ENCODE measurements around the gene LINGO3. TPM values are rescaled to one million over a fixed set of nuclear protein-coding genes. Genes with fewer than 3 reads are reported as not detected.

Gene LINGO3
- total and polyA plus RNA-seq, 2 donors (not counting 3 experiments of a cell fraction or from before 2014, with no cell fraction given): not detected

- TSS peak; percentile 82 for BruUV-seq (replicated peaks)
- DNase-seq (ENCODE audit: low read depth, low spot score) (peak; percentile 95), FAIRE-seq (peak; percentile 95)
- ChIA-PET POLR2A (interaction anchor here (0.7 to 0.8 kb wide), 2 partner anchors 10 to 30 kb away, joined by 3 read pairs; no protein-coding TSS in a partner anchor), CTCF (interaction anchor here (3.3 kb wide), 1 partner anchor 30 kb away, joined by 17 read pairs; no protein-coding TSS in a partner anchor)
- no peak overlapping the region for H3K4me2 ChIP-seq (ENCODE audit: insufficient read depth, low read length)
- intact Hi-C loops (cut with micrococcal nuclease) (loop anchor here (1.0 to 5.0 kb wide), 3 partner anchors 33 to 343 kb away; partner anchors contain the start of genes PLEKHJ1 and SF3A2), dilution Hi-C loops (cut with MboI; ENCODE audit: extremely low pct_ligation_motif_present, low sequenced_read_pairs) (no loop called here)
- peak overlapping the region; percentile 90 for H3K9ac ChIP-seq (replicated peaks; ENCODE audit: extremely low read depth, insufficient read depth, low read length)
- peaks cover 38% of the 10 kb centered on the region for H3K4me1 ChIP-seq (ENCODE audit: control insufficient read depth, extremely low read depth, insufficient read depth, low read length)
- H2AFZ ChIP-seq (ENCODE audit: low read depth, low read length): no peak overlapping the region
- H3K36me3 ChIP-seq (ENCODE audit: control insufficient read depth in 2 of 2, extremely low read depth in 1 of 2, insufficient read depth in 2 of 2, low read length in 2 of 2): peaks cover 2 to 11% of the 10 kb centered on the region in 2 experiments
- H3K9me3 ChIP-seq (replicated peaks; ENCODE audit: control insufficient read depth, insufficient read depth, low read length): no peaks in the 10 kb centered on the region
- H3K27ac ChIP-seq (ENCODE audit: insufficient read depth, low read depth, low read length): peak overlapping the region; percentile 57
- H3K27me3 ChIP-seq (ENCODE audit: control insufficient read depth in 2 of 2, insufficient read depth in 2 of 2, low read length in 2 of 2): no peaks in the 10 kb centered on the region
- peak overlapping the region; percentile 66 to 95 (median 92) for H3K4me3 ChIP-seq (replicated peaks in 1 of 3; ENCODE audit: insufficient read depth in 1 of 3, low read depth in 1 of 3, low read length in 3 of 3)
- no peaks in the 10 kb centered on the region for H4K20me1 ChIP-seq (replicated peaks; ENCODE audit: control insufficient read depth, extremely low read depth, insufficient read depth, low read length)
- TF ChIP-seq POLR2AphosphoS5 (IDR thresholded peaks at IDR 0.05; ENCODE audit: insufficient read depth, low read depth, low read length) (peak; percentile 99), GATA2 (IDR thresholded peaks at IDR 0.05; ENCODE audit: insufficient read depth, insufficient read length, low read depth, low read length) (no peak), JUN (IDR thresholded peaks at IDR 0.05; ENCODE audit: borderline replicate concordance, insufficient read depth, insufficient read length, low read depth) (no peak), CTCF (IDR thresholded peaks at IDR 0.05; ENCODE audit: extremely low read depth in 1 of 2, insufficient read depth in 1 of 2, low read depth in 1 of 2, low read length in 2 of 2) (no peak), POLR2A (IDR thresholded peaks at IDR 0.05; ENCODE audit: low read depth, low read length) (peak; percentile 99), MYC (IDR thresholded peaks at IDR 0.05; ENCODE audit: low read depth, low read length) (no peak), MAX (IDR thresholded peaks at IDR 0.05; ENCODE audit: insufficient read depth, insufficient read length) (peak; percentile 17), EZH2 (IDR thresholded peaks at IDR 0.05; ENCODE audit: borderline replicate concordance, low read depth, low read length, severe bottlenecking) (no peak), FOS (IDR thresholded peaks at IDR 0.05; ENCODE audit: borderline replicate concordance, insufficient read depth, low read length) (no peak)
- peaks cover 47% of the 10 kb centered on the region for H3K79me2 ChIP-seq (ENCODE audit: control insufficient read depth, insufficient read depth, low read length)
- H3K9me1 ChIP-seq (replicated peaks; ENCODE audit: control insufficient read depth, extremely low read depth, insufficient read depth, low read length): no peaks in the 10 kb centered on the region
Observed at GRCh38 chr19:2269244-2270156, 38.5 kb downstream of the LINGO3 start.

All from endothelial cell of umbilical vein (primary cell).